Vagina (tissue), 2 donors: ENCODE results near the gene TIMM22. TPM values are rescaled to one million over a fixed set of nuclear protein-coding genes. Genes with fewer than 3 reads are reported as not detected.

ENCODE experiments used
- DNase-seq, 2 donors: peaks; one replicate each; pipeline ENCODE4 v3.0.0-alpha.2; 2017; ENCODE audit errors: extremely low spot score in 2 of 2
- H3K27ac ChIP-seq: fragments of 200-600 bp; sonication (generic); one replicate; pipeline ENCODE4 v1.5.1; 2019
- H3K27me3 ChIP-seq: fragments of 200-600 bp; sonication (generic); one replicate; pipeline ENCODE4 v1.5.1; 2019
- H3K36me3 ChIP-seq, 2 donors: fragments of 200-600 bp; sonication (generic); one replicate each; pipeline ENCODE4 v1.5.1; 2017 to 2019
- H3K4me1 ChIP-seq: fragments of 200-600 bp; sonication (generic); one replicate; pipeline ENCODE4 v1.5.1; 2019
- H3K4me3 ChIP-seq, 2 donors: fragments of 200-600 bp; sonication (generic); 1 replicate in 1 of 2; 2 replicates in 1 of 2; pipeline ENCODE4 v1.5.1; 2016 to 2019
- H3K9me3 ChIP-seq: fragments of 200-600 bp; sonication (generic); one replicate; pipeline ENCODE4 v1.5.1; 2019
- POLR2A ChIP-seq, 2 donors: fragments of 450-650 bp; IDR thresholded peaks; one replicate each; pipeline ENCODE4 v1.6.1; 2017; ENCODE audit warnings: antibody characterized with exemption in 2 of 2, mild to moderate bottlenecking in 2 of 2, moderate library complexity in 2 of 2
- POLR2AphosphoS5 ChIP-seq, 2 donors: sonication (generic); formaldehyde crosslinking; IDR thresholded peaks; one replicate each; pipeline ENCODE4 v1.9.0; 2017; ENCODE audit warnings: antibody characterized with exemption in 2 of 2, mild to moderate bottlenecking in 2 of 2, low read depth in 1 of 2; ENCODE audit not compliant: insufficient read depth in 1 of 2
- intact Hi-C: fragments of 100-400 bp; cut with DNase I; formaldehyde crosslinking; loops from one replicate; pipeline ENCODE4 v1.15.1; 2023
- total RNA-seq: library from RNA; depleted of rRNA; stranded (reverse); fragments of >200 nt; gene quantifications from one replicate; pipeline ENCODE4 v1.2.3, GENCODE V29; 2016
- TF ChIP-seq, protein P1 (sequence below), 3 experiments: fragments of 450-650 bp in 2 of 3; fragments of 200-600 bp in 1 of 3; sonication (generic) in 1 of 3; IDR thresholded peaks; one replicate each; pipeline ENCODE4 v1.5.1; 2017 to 2019; ENCODE audit warnings: antibody characterized with exemption in 3 of 3, mild to moderate bottlenecking in 2 of 3, moderate library complexity in 2 of 3

TIMM22 gene
- total RNA-seq, 1 donor from 2014 or later: 8.8 TPM

DNA sequence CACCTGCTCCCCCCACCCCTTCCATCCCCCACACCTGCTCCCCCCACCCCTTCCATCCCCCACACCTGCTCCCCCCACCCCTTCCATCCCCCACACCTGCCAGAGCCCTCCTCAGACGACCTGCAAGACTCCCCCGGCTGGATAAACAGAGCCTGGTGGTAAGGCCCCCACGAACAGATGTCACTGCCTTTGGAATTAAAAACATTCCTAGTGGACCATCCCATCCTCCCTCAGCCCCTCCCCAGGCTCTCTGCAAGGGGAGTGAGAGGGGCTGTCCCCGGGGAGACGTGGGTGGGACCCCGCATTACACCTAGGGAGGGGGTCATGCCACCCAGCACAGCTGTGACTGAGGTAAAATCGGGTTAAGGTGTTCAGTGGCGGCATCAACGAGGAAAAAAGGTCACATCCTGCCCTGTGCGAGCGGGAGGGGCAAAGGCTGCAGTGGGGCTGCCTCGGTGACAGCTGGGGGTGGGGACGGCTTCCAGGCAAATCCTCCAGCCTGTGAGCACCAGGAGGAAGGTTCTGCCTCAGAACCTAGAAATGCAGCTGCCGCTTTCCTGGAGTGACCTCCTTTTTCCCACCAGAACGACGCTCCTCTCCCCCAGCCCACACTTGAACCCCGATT lies 38.7 kb downstream of the TIMM22 start:
- TF ChIP-seq, protein P1, sequence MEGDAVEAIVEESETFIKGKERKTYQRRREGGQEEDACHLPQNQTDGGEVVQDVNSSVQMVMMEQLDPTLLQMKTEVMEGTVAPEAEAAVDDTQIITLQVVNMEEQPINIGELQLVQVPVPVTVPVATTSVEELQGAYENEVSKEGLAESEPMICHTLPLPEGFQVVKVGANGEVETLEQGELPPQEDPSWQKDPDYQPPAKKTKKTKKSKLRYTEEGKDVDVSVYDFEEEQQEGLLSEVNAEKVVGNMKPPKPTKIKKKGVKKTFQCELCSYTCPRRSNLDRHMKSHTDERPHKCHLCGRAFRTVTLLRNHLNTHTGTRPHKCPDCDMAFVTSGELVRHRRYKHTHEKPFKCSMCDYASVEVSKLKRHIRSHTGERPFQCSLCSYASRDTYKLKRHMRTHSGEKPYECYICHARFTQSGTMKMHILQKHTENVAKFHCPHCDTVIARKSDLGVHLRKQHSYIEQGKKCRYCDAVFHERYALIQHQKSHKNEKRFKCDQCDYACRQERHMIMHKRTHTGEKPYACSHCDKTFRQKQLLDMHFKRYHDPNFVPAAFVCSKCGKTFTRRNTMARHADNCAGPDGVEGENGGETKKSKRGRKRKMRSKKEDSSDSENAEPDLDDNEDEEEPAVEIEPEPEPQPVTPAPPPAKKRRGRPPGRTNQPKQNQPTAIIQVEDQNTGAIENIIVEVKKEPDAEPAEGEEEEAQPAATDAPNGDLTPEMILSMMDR (IDR thresholded peaks at IDR 0.05): no peak
- no peak for TF ChIP-seq POLR2AphosphoS5 (IDR thresholded peaks at IDR 0.05; ENCODE audit: insufficient read depth in 1 of 2, low read depth in 1 of 2)
- TF ChIP-seq POLR2A (IDR thresholded peaks at IDR 0.05): no peak
- no peak overlapping the region for H3K4me3 ChIP-seq
- no peaks in the 10 kb centered on the region for H3K36me3 ChIP-seq
- H3K27me3 ChIP-seq: no peaks in the 10 kb centered on the region
- peaks cover 49% of the 10 kb centered on the region for H3K4me1 ChIP-seq
- no peak for DNase-seq
- H3K27ac ChIP-seq: no peak overlapping the region
- intact Hi-C loops: no loop called here
- H3K9me3 ChIP-seq: no peaks in the 10 kb centered on the region

DNA sequence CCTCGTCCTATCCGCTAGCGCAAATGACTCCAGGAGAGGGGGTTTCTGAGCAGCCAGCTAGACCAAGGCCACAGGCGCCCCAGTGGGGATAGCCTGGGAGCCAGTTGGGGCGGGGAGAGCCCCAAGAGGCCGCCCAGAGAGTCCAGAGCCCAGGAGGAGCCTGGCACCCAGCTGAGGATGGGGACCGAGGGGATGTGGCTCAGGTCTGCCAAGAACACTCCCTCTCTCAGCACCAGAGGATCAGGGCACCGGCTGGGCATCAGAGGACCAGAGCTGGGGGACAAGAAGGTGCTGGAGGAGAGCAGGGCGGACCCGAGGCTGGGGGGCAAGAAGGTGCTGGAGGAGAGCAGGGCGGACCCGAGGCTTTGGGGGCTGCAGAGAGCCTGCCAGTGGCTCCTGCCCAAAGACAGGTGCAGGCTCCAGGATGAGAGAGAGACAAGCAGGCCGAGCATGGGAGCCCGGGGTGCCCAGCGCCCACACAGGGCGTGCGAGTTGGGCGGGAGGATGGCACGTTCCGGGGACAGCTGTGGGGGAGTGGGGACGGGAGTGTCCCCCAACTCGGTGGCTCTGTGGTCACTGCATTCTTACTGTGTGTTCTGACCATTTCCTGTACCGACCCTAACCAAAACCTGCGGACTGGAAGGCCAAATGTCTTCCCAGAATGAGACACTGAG lies 39.4 kb downstream of the TIMM22 start:
- H3K36me3 ChIP-seq: no peaks in the 10 kb centered on the region
- TF ChIP-seq POLR2AphosphoS5 (IDR thresholded peaks at IDR 0.05; ENCODE audit: insufficient read depth in 1 of 2, low read depth in 1 of 2) (no peak), POLR2A (IDR thresholded peaks at IDR 0.05) (no peak)
- TF ChIP-seq, protein P1 (IDR thresholded peaks at IDR 0.05): no peak
- H3K4me3 ChIP-seq: no peak overlapping the region
- no peak for DNase-seq
- no peaks in the 10 kb centered on the region for H3K27me3 ChIP-seq
- H3K27ac ChIP-seq: no peak overlapping the region
- intact Hi-C loops: no loop called here
- H3K9me3 ChIP-seq: no peaks in the 10 kb centered on the region
- H3K4me1 ChIP-seq: peaks cover 45% of the 10 kb centered on the region

DNA sequence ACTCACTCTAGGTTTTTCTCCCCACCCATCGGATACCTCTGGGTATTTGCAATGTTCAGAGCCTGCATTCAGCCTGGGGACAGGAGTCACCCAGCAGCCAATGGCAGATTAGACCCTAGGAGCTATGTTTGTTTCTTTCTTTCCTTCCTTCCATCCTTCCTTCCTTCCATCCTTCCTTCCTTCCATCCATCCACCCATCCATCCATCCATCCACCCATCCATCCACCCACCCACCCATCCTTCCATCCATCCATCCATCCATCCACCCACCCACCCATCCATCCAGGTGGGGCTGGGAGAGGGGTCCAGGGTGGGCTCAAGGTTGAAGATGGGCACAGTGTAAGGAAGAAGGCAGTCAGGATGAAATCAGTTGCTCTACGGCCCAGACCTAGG lies 39.9 kb downstream of the TIMM22 start:
- H3K36me3 ChIP-seq: no peaks in the 10 kb centered on the region

DNA sequence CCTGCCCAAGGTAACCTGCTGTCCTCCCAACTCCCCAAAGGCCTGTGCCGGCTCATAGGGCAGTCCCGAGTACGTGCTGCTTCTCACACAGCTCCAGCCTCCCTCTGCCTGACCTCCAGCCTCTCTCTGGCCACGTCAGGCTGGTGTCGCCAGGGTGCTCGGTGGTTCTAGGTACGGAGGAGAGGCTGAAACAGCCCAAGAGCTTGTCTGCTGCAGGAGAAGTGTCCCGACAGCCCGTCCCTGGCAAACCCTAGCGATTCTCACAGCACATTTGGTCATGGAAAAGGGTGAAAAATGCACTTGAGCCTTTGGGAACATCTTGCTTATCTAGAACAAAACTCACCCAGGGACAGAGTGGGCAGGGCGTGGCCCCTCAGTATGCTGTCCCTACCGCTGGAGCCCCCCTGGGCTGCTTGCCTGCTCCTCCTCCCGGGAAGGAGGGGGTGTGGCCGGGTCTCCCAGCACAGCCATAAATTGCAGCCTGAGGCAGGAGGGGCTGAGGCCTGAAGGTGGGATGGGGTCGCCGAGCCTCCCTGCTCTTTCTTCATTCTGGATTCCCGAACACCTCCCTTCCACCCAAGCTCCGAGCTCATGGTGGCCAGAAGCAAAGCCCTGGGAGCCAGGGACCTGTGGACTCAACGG lies 40.4 kb downstream of the TIMM22 start:
- Histone ChIP-seq H3K4me3 (no peak overlapping the region), H3K36me3 (no peaks in the 10 kb centered on the region), H3K27ac (no peak overlapping the region), H3K4me1 (peaks cover 34% of the 10 kb centered on the region), H3K27me3 (no peaks in the 10 kb centered on the region), H3K9me3 (no peaks in the 10 kb centered on the region)
- no peak for TF ChIP-seq POLR2A (IDR thresholded peaks at IDR 0.05)
- TF ChIP-seq POLR2AphosphoS5 (IDR thresholded peaks at IDR 0.05; ENCODE audit: insufficient read depth in 1 of 2, low read depth in 1 of 2): no peak
- TF ChIP-seq, protein P1 (IDR thresholded peaks at IDR 0.05): no peak
- intact Hi-C loops: no loop called here
- DNase-seq: no peak

More for the DNA sequence above, 39.9 kb downstream of the TIMM22 start:
- DNase-seq: no peak
- Histone ChIP-seq H3K27ac (no peak overlapping the region), H3K4me3 (no peak overlapping the region), H3K27me3 (no peaks in the 10 kb centered on the region), H3K4me1 (peaks cover 39% of the 10 kb centered on the region), H3K9me3 (no peaks in the 10 kb centered on the region)
- intact Hi-C loops: no loop called here
- TF ChIP-seq POLR2AphosphoS5 (IDR thresholded peaks at IDR 0.05; ENCODE audit: insufficient read depth in 1 of 2, low read depth in 1 of 2) (no peak), POLR2A (IDR thresholded peaks at IDR 0.05) (no peak)
- TF ChIP-seq, protein P1 (IDR thresholded peaks at IDR 0.05): no peak
